Left lung (tissue), 10 donors: ENCODE data around the gene PCBD2. TPM values are rescaled to one million over a fixed set of nuclear protein-coding genes. Genes with fewer than 3 reads are reported as not detected.

Experiments
- ATAC-seq: fragments of 200-7000 bp; cut with Tn5 transposase; one replicate; pipeline ENCODE4 v1.9.1; 2020; ENCODE audit warnings: moderate library complexity
- DNase-seq, 4 donors: peaks; one replicate each; pipeline ENCODE4 v3.0.0-alpha.2; 2013 to 2020
- H3K27ac ChIP-seq, 2 donors: fragments of 200-600 bp; sonication (generic) in 1 of 2; one replicate each; pipeline versions ENCODE4 v1.5.0 to v1.8.0; 2020 to 2021
- H3K27me3 ChIP-seq, 2 donors: fragments of 200-600 bp; sonication (generic) in 1 of 2; one replicate each; pipeline versions ENCODE4 v1.5.0 to v1.8.0; 2020 to 2021
- H3K36me3 ChIP-seq, 2 donors: fragments of 200-600 bp; sonication (generic) in 1 of 2; one replicate each; pipeline versions ENCODE4 v1.5.0 to v1.8.0; 2020 to 2021
- H3K4me1 ChIP-seq, 2 donors: fragments of 200-600 bp; one replicate each; pipeline ENCODE4 v1.8.0; 2021
- H3K4me3 ChIP-seq, 2 donors: fragments of 200-600 bp; sonication (generic) in 1 of 2; one replicate each; pipeline versions ENCODE4 v1.5.0 to v1.8.0; 2020 to 2021; ENCODE audit warnings: mild to moderate bottlenecking in 1 of 2
- H3K9me3 ChIP-seq, 2 donors: fragments of 200-600 bp; sonication (generic) in 1 of 2; one replicate each; pipeline versions ENCODE4 v1.5.0 to v1.8.0; 2020 to 2021
- intact Hi-C, 2 donors: fragments of 100-400 bp; cut with DNase I; formaldehyde crosslinking; loops; one replicate each; pipeline versions ENCODE4 v1.11.2 to v1.14.2; 2022
- polyA plus RNA-seq, 6 donors: library from polyadenylated mRNA; unstranded; fragments of 120-200 nt; gene quantifications; one replicate each; pipeline ENCODE4 v1.2.1, GENCODE V29; 2013; ENCODE audit not compliant: insufficient read length in 6 of 6
- total RNA-seq, 2 donors: library from RNA; stranded (reverse); fragmentation: NEBNext Ultra II Directional; extraction: Animal tissue kit (Norgen Biotek cat#: 25700); gene quantifications; one replicate each; pipeline ENCODE4 v1.2.1, GENCODE V29; 2021
- TF ChIP-seq, protein P1 (sequence below), 2 donors: fragments of 200-600 bp; sonication (generic) in 1 of 2; IDR thresholded peaks; one replicate each; pipeline versions ENCODE4 v1.5.0 to v1.8.0; 2021; ENCODE audit warnings: antibody characterized with exemption in 2 of 2
- donor health status: DM: no; HTN: yes; CAD: no.
- donor health status: DM: no; HTN: no; CAD: no.

The PCBD2 gene
- total and polyA plus RNA-seq, 8 donors, result 9.8 to 17.7 (median 13.5) TPM

DNA sequence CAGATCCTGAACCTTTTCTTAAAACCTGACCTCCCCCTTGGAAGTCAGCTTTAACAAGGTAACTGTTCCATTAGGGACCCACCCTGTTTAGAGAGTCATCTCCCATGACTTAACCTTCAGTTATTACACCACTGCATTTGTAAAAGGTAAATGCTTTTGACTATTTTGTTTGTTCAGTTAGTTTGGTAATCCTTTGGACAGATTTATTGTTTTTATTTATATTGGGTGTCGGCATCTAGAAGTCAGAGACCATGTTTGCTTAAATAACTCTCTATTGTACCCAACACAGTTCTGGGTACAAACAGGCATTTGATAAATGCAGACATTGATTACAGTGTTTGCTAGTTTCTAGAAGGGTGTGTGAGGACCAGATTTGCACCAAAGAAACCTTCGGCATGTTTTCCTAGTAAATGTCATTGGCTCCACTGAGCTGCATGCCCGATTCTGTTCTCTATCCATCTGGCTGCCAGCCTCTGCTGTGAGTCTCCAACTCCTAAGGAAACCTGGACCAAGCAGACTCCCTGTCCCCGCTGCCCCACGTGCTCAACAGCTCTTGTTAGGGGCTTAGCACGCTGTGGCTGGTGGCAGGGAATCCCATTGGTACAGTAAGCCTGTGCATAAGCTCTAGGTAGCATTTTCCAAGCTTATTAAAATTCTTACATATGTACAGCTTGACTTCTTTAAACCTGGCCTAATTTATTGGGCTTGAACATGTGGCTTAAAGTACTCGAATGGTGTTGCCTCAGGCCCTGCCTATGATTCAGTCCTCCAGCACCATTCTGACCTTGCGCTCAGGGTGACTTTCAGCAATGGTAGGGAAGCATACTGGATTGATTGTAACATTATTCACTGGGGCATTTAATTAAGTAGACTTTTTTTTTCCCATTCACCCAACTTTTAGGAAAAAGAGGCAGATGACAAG lies 6.6 kb downstream of the PCBD2 start:
- no peaks in the 10 kb centered on the region for H3K9me3 ChIP-seq
- H3K36me3 ChIP-seq, result peaks cover 0 to 53% of the 10 kb centered on the region in 2 donors
- DNase-seq (no peak), ATAC-seq (no peak)
- intact Hi-C loops, result no loop called here
- no peaks in the 10 kb centered on the region for H3K27me3 ChIP-seq
- no peak overlapping the region for H3K27ac ChIP-seq
- H3K4me1 ChIP-seq, result peaks cover 0 to under 1% of the 10 kb centered on the region in 2 donors
- H3K4me3 ChIP-seq, result no peak overlapping the region
- TF ChIP-seq, protein P1, sequence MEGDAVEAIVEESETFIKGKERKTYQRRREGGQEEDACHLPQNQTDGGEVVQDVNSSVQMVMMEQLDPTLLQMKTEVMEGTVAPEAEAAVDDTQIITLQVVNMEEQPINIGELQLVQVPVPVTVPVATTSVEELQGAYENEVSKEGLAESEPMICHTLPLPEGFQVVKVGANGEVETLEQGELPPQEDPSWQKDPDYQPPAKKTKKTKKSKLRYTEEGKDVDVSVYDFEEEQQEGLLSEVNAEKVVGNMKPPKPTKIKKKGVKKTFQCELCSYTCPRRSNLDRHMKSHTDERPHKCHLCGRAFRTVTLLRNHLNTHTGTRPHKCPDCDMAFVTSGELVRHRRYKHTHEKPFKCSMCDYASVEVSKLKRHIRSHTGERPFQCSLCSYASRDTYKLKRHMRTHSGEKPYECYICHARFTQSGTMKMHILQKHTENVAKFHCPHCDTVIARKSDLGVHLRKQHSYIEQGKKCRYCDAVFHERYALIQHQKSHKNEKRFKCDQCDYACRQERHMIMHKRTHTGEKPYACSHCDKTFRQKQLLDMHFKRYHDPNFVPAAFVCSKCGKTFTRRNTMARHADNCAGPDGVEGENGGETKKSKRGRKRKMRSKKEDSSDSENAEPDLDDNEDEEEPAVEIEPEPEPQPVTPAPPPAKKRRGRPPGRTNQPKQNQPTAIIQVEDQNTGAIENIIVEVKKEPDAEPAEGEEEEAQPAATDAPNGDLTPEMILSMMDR (IDR thresholded peaks at IDR 0.05), result no peak

DNA sequence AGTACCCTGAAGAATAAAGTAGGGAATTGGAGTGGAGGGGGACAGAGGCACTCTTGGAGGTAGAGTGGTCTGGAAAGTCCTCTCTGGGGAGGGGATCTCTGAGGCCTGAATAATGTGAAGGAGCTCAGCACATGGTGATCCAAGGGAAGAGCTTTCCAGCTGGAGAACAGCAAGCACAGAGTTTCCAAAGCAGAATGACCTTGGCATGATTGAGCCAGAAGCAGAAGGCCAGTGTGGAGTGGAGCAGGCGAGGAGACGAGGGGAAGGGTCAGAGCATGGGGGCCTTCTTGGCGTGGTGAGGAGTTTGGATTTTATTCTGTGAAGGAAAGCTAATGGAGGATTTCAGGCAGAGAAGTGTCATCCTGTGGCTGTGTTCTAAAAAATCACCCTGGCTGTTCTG lies 8.3 kb downstream of the PCBD2 start:
- H3K9me3 ChIP-seq, result no peaks in the 10 kb centered on the region
- peaks cover 0 to 62% of the 10 kb centered on the region in 2 donors for H3K36me3 ChIP-seq
- no peak overlapping the region for H3K4me3 ChIP-seq
- intact Hi-C loops, result no loop called here
- H3K27ac ChIP-seq, result no peak overlapping the region
- no peak for ATAC-seq
- no peaks in the 10 kb centered on the region for H3K4me1 ChIP-seq
- no peak for DNase-seq
- H3K27me3 ChIP-seq, result no peaks in the 10 kb centered on the region
- TF ChIP-seq, protein P1 (IDR thresholded peaks at IDR 0.05), result no peak

DNA sequence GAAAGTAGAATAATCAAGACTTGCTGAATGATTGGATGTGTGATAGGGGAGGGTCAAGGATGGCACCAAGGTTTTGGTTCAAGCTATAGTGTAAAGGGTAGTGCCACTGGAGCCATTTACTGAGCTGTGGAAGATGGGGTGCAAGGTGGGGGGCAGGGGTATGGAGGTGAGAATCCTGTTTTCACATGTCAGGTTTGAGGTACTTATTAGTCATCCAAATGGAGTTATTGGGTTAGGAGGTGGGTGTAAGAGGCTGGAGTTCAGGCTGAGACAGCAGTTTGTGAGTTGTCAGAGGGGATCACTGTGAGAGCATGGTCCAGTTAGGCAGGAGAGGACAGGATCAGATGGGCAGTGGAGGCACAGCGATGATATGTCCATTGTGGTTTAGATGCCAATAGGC lies 8.9 kb downstream of the PCBD2 start:
- DNase-seq (no peak), ATAC-seq (no peak)
- Histone ChIP-seq H3K9me3 (no peaks in the 10 kb centered on the region), H3K4me3 (no peak overlapping the region), H3K27ac (no peak overlapping the region), H3K4me1 (no peaks in the 10 kb centered on the region), H3K27me3 (no peaks in the 10 kb centered on the region), H3K36me3 (peaks cover 0 to 67% of the 10 kb centered on the region in 2 donors)
- TF ChIP-seq, protein P1 (IDR thresholded peaks at IDR 0.05), result no peak
- intact Hi-C loops, result no loop called here

DNA sequence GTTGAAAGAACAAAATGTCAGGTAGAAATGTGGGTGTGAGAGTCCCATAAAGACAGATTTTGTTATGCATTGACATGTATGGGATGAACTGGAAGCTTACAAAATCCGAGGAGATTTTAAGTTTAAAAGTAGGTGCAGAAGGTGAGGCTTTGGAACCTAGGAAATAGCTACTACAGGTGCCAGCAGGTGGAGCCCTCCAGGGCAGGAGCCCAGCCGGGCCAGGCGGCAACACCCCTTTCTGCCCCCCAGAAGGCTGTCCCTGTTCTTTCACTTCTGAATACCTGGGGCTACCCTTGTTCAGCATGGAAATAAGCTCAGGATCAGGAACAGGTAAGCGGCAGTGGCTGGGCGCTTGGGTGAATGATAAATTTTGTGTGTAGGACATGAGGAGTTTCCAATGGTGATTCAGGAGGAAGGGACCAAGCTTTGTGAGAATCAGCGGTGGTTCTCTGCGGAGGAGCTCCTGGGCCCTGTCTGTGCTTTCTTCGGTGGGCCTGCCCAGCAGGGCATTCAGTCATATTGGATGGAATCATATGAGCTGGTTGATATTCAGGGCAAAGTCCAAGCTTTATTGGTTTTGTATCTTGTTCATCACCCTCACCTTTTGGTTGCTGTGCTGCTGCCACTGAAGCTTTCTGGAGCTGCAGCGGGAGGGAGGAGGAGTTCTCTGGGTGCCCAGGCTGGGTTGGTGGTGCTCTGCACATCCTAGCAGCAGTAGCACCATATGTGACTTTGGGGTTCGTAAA lies 12.3 kb downstream of the PCBD2 start:
- Histone ChIP-seq H3K27ac (no peak overlapping the region), H3K36me3 (peaks cover 0 to 48% of the 10 kb centered on the region in 2 donors), H3K4me1 (no peaks in the 10 kb centered on the region), H3K9me3 (no peaks in the 10 kb centered on the region), H3K4me3 (no peak overlapping the region), H3K27me3 (no peaks in the 10 kb centered on the region)
- no peak for DNase-seq
- TF ChIP-seq, protein P1 (IDR thresholded peaks at IDR 0.05), result no peak
- no peak for ATAC-seq
- intact Hi-C loops, result no loop called here

DNA sequence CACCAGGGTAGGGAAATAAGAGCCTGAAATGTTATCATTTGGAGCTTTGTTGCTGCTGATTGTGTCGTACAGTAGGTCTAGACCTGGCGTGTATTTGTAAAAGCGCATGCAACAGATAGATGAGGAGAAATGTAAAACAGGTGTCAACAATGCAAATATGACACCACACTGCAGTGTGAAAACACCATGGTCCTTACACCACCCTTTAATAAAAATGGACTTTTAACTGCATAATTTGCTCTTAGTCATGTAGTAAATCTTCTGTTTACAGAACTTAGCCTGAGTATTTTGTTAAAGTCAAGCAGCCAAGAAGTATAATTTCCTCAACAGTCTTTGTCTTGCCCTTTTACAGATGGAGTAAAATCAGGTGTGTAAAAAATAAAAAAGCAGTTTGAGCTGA lies 13.9 kb downstream of the PCBD2 start:
- no peaks in the 10 kb centered on the region for H3K9me3 ChIP-seq
- DNase-seq (no peak), ATAC-seq (no peak)
- H3K4me3 ChIP-seq, result no peak overlapping the region
- H3K36me3 ChIP-seq, result peaks cover 0 to 36% of the 10 kb centered on the region in 2 donors
- TF ChIP-seq, protein P1 (IDR thresholded peaks at IDR 0.05), result no peak
- H3K27me3 ChIP-seq, result no peaks in the 10 kb centered on the region
- intact Hi-C loops, result no loop called here
- no peak overlapping the region for H3K27ac ChIP-seq
- no peaks in the 10 kb centered on the region for H3K4me1 ChIP-seq
